GM21717 (cell line): ENCODE results near the gene AARS2.

Experiments used
- ATAC-seq: cut with Tn5 transposase; IDR thresholded peaks from one replicate; pipeline ENCODE4 v1.9.1; 2021; ENCODE audit warnings: mild to moderate bottlenecking, moderate library complexity; ENCODE audit not compliant: unreplicated experiment

AARS2 gene

DNA sequence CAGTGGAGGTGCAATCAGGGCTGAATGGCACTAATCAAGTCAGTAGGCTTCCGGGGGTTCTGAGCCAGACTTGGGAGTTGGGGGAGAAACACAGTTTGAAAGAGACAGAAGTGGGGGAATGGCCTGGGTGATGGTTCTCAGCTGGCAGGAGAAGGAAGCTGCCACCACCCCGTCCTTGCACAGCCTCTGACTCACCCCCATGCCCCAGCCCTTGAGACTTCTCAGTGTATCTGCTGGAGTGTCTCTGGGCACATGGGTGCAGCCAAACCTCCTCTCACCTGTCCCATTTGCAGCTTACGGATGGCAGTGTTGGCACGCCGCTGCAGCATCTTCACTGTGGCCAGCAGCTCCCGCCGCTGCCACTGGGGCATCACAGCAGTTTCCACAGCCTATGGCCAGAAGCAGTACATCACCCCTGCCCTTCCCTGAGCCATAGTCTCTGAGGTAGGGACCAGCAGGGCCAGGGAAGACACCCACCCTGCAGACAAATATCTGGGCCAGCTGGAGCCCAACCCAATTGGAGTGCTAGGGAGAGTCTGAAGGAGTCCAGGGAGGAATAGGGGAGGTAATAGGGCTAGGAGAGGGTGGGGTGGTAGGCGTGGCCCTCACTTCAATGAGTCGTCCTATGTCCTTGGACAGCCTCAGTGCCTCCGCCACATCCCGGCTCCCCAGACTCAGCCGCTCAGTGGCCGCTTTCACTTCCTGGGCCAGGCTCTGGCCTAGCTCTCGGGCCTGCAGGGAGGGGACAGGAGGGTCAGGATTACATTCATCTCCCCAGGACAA lies 11.2 kb downstream of the AARS2 start:
- ATAC-seq, result no peak

- no peak for ATAC-seq
Measured at GRCh38 chr6:44301106-44301505, 12.0 kb downstream of the AARS2 start.

DNA sequence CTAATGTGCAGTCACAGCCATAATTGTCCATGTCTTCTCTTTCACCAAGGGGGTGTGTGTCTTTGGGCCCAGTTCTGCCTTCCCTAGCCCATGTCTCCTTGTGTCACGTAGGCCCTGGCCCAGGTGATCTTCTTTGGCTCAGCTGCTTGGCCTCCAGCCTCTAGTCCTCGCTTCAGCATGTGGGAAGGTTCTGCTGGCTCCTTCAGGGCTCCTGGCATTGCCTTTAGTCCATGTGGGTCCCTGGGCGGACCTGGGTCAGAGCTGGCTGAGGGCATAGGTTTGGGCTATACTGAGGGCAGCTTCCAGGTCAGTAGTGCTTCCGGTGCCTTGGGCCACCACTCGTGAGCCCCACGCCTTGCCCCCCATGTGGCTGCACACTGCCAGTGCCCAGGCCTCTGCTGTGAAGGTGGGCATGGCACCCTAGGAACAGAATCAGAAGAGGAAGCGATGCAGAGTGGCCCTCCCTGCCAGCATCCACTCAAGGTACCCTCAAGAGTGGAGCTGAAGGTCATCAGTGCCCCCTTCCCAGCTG lies 12.8 kb downstream of the AARS2 start:
- ATAC-seq, result no peak

DNA sequence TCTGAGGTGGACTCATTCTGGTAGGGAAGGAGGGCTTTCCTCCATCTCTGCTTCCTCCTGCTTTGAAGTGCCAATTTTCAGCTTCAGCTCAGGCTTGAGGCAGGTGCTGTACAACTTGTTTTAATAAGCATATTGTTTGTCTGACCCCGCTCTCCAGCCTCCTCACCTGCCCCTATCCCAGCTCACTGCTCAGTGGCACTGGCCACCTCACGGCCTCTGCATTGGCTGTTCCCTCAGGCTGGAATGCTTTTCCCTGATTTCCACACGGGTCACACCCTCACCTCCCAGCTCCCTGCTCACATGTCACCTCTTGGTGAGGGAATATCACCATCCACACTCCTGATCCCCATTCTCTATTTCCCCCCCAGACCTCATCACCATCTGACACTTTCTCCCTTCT lies 14.3 kb downstream of the AARS2 start:
- ATAC-seq, result no peak

GRCh38 chr6:44298055-44298803 lies 14.9 kb downstream of the AARS2 start:
- ATAC-seq, result no peak

DNA sequence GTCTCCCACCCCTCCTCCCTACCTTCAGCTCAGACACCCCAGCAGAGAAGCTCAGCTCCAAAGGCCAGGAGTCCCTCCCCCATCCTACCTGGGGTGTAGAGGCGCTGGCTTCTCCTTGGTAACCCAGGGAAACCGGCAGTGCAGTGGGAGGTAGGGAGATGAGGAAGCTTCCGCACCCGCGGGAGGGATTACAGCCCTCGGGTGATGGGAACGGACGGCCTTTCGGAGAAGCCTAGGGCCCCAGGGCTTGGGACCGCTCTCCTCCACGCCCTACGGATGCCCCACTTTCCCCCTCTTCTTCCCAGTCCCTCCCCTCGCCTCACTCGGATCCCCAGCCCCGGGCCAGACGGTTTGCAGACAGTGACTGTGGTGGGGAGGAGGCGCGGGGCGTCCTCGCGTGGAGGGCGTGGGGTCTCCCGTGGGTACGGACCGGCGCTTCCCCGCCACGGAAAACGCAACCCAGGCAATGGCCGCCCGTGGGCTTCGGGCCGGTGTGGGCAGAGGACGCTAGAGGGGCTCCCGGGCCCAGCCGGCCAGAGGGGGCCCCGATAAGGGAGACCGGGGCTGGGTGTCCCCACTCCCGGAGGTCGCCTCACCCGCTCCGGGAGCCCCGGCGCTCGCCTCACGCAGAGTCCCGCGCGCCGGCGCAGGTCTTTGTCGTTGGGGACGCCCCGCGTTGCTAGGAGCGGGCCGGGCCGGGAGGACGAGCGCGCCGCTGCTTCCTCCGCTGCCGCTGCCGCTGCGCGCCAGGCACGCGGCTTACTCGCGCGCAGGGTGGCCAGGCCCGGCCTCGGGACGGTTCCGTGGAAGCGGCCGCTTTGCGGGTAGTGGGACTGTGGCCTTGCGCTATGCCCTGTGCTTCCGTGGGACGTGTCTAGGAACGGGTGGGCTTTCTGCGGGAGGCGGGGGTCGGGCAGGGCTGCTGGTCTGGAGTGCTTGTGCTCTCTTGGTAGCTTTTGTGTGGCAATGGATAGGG lies 15.8 kb downstream of the AARS2 start:
- ATAC-seq, result no peak

GRCh38 chr6:44294832-44295791 lies 18.0 kb downstream of the AARS2 start:
- no peak for ATAC-seq

DNA sequence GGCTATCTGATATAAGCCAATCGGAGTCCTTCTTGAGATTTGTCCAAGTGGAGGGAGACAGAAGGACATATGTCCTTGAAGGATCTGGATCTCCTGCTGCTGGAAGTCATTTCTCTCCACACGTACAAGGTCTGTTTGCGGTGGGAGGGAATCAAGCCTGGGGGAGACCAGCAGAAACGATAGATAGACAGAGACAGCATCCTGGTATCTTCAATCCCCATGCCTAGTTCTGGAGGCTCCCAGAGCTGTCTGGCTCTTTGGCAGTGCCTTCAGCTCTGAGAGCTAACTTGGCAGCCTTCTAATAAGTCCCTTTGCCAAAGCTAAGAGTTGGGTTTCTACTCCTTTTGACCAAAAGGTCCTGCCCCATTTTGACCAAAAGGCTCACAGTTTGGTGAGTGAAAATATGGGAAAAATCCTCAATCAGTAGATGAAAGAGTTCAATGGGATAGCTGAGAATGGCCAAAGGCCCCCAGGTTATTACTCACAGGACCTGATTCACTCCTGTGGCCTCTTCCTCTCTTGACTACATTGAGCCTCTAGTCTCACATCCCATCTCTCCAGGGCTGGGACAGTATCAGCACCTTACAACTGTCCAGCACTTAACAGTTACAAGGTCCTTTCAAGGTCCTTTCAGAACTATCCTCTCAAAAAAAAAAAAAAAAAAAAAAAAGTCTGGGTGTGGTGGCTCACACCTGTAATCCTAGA lies 20.3 kb downstream of the AARS2 start:
- ATAC-seq, result no peak

- no peak for ATAC-seq
Measured at GRCh38 chr6:44291841-44292240, 21.3 kb downstream of the AARS2 start.

- ATAC-seq, result no peak
Measured at GRCh38 chr6:44289726-44290260, 23.4 kb downstream of the AARS2 start.

DNA sequence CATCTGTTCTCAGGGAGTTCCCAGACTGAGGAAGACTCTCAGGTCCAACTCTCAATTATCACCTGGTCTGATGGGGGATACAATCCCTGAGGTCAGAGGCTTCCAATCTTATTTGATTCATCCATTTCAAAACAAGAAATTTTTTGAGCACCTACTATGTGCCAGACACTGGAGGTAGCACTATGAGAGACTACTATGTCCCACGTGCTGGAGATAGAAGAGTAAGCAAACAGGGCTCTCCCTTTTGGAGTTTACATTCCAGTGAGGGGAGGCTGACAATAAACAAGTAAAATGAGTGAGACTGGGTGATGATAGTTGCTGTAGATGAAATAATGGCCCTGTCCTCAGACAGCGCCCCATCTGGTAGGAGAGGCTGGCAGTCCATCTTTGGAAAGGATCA lies 26.4 kb downstream of the AARS2 start:
- ATAC-seq, result no peak

- no peak for ATAC-seq
Measured at GRCh38 chr6:44286285-44286565, 26.9 kb downstream of the AARS2 start.

GRCh38 chr6:44285552-44286284 lies 27.4 kb downstream of the AARS2 start:
- ATAC-seq, result no peak

DNA sequence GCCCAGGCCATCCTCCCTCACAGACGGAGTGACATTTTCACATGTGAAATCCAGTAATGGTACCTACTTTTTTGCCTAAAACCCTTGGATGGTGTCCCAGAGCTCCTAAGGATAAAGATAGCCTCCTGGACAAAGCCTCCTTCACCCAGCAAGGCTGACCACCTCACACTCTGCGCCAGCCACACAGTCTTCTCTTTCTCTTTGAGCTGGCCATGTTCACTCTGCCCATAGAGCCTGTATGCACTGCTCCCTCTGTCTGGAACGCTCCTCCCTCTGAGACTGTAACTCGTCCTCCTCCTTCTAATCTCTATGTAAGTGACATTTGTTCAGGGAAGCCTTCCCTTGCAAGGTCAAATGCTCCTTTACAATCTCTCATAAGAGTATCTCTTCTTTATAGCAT lies 28.3 kb downstream of the AARS2 start:
- ATAC-seq, result no peak

GRCh38 chr6:44284121-44284520 lies 29.0 kb downstream of the AARS2 start:
- ATAC-seq, result no peak

DNA sequence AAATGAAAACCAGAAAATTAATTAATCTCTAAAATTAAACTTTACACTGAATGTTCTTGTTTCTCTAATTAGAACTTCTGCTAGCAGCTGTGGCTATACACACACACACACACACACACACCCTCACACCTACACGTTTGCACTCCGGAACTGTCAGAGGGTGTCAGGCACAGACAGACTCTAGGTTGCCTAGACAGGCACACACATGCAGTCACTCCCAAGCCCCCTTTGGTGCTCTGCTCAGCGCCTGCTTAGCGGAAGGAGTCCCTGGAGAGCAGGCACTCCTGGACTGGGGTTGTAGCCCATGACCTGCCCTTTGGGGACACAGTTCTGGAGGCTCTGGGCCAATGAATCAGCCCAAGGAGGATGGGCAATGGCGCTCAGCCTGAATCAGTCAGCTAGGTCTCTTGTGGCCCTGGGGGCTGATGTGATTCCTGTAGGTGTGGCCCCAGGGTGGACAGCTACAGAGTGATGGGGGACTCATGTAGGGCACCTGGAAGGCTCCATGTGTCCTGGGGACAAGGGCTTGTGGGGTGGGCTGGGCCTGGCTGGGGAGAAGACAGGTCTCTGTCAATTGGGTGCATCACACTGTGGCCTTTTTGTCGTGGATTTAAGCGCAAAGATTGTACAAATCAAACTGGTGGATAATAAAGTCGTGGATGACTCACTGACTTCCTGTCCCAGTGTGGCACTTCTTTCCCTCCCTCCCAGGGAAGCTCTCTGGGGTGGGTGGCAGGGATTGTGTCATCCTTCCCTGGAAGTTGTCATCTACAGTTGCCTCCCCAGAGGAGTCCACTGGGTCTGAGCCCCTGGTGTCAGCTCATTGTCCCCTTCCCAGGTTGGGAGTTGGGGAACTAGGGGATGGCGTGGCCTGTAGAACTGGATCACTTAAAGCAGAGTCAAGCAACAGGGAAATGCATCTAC lies 34.1 kb downstream of the AARS2 start:
- no peak for ATAC-seq

GRCh38 chr6:44278315-44278714 lies 34.8 kb downstream of the AARS2 start:
- ATAC-seq, result no peak
